ENCODE results near the gene TFAP2A.

The TFAP2A gene

GRCh38 chr6:10425975-10426780 lies 11.3 kb upstream of the TFAP2A start:
- no peak for DNase-seq

DNA sequence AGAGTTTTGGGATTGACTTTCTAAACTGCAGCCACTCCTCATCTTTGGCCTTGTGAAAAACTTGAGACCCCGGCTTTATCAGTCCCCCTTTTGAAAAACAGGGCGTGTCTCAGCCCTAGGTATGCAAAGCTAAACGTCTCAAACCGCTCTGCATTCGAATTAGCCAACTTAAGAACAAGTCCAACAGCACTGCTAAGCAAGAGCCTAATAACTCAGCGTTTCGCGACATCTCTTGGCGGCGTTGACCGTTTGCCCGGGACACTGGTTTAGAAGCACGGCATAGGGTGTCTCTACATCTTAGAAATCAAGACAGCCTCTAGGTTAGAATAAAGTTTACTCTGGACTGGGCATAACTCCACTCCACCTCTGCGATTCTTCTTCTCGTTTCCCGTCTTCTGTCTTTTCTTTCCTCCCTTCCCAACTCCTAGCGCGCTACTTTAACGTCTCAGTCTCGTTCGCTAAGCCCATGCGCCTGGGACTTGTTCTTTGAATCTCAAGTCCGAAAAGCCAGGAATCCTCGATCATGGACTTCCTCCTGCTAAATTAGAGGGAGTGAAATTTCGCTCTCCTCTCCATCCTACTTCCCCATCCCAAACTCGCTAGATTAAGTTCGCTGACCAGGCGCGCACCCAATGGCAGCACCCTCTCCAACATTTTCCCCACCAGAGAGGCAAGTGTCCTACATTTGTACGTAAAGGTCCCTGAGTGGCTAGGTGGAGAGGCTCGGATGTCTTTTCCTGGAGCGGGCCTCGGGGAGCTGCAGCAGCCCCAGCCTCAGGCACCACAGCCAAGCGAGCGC lies 10.5 kb upstream of the TFAP2A start:
- DNase-seq, result no peak

GRCh38 chr6:10424040-10424439 lies 9.2 kb upstream of the TFAP2A start:
- DNase-seq, result no peak

DNA sequence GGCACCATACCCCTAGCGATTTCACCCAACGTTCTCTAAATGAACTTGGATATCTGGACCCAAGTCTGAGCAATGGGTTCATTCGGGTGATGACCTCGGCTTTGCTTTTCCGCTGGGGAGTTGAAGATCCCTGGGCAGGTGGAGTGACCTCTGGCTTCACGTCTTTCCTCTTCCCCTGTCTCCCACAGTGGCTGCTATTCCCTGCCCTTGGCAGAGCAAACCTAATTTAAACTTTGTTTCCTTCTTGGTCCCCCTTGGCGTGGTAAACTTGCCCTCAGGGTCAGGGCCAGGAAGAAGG lies 7.8 kb upstream of the TFAP2A start:
- no peak for DNase-seq

- DNase-seq, result no peak
These were observed 7.3 kb upstream of the TFAP2A start for GRCh38 chr6:10421921-10422736.

- no peak for DNase-seq
These were observed 6.5 kb upstream of the TFAP2A start for GRCh38 chr6:10421158-10421920.

DNA sequence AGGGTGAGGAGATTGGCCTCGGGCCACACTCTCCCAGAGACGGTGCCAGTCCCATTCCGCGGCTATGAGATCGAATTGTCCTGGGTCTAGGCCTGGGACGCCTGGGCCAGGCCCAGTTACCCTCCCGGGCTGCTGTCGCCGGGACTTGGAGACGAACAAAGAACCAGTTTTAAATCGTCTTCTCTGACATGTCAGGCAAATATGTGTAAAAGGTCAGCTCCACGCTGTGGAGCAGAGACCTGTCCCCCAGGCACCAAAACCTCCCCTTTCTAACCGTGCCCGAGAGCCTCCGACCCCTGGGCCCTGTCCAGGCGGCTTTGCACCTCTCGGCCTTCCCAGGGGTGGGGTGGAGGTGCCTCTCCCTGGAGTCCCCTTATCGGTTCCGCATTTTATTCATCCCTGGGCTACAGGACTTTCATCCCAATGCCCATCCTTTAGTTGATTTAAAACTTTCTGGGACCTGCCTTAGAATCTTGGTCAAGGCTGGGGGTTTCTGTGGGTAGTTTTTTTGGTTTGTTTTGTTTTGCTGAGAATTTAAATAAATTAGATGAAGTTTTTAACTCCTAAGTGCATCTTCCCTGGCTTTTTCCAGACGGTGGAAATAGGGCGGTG lies 5.8 kb upstream of the TFAP2A start:
- no peak for DNase-seq

GRCh38 chr6:10419749-10420545 lies 5.1 kb upstream of the TFAP2A start:
- no peak for DNase-seq

DNA sequence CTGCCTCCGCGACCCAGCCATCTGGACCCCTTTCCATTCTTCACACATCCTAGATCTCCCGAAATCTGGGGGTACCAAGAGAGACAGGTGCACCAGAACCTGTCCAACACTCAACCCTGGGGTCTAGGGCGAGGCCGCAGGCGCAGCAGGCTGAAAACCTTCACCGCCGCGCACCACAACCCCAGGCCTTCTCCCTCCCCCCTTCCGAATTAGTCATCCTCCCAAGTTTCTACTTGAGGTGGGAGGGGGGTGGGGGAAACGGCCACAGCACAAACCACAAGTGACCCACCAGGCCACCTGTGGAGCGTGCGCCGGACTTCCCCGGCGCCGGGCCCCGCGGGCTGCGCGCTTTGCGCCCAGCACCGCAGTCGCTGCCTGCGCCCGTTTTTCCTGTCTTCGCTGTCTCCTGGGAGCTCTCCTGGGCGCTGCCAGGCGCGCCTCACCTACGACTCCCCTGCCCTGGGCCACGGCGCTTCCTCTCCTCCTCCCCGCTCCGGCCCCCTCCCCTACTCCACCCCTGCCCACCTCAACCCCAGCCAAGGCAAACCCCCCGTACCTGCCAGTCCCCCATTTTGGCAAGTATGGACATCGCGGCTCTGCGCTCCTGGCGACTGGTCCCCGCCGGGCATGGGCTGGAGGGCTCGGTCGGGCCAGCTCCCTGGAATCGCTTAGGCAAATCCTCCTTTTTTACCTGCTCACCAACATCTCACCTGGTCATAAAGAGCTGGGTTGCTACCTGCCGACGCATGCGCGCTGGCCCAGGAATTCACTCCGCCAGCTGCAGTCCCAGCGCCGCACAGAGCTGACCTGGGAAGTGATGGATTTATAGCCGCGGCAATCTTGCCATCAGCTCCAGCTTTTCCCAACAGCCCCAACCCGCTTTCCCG lies 4.2 kb upstream of the TFAP2A start:
- no peak for DNase-seq

DNA sequence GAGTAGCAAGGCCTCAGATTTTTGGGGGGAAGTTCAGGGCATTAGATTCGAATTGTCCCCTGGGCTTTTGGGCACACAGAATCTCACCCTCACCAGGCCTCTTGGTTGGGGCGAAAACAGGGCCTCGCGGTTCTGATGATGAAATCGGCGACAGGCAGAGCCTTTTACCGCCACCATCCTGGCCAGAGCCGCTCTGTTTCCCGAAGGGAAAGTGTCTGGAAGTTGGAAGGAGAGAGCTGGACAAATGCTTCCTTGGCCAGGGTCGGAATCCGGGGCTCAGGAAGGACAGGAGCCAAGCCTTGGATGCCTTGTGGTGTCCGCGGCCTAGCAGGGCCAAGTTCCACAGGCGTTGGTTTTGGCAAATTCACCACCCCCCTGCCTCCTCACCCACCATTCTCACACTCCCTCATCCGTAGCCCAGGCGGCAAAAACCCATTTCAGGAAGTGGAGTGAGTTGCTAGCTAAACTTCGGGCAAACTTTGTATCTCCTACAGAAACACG lies 3.5 kb upstream of the TFAP2A start:
- DNase-seq, result no peak

GRCh38 chr6:10417681-10418104 lies 2.8 kb upstream of the TFAP2A start:
- DNase-seq, result no peak

- DNase-seq, result no peak
These were observed 2.2 kb upstream of the TFAP2A start for GRCh38 chr6:10416863-10417641.

- DNase-seq, result no peak
These were observed 1.6 kb upstream of the TFAP2A start for GRCh38 chr6:10416516-10416862.

- no peak for DNase-seq
These were observed 975 bp upstream of the TFAP2A start for GRCh38 chr6:10415617-10416480.

DNA sequence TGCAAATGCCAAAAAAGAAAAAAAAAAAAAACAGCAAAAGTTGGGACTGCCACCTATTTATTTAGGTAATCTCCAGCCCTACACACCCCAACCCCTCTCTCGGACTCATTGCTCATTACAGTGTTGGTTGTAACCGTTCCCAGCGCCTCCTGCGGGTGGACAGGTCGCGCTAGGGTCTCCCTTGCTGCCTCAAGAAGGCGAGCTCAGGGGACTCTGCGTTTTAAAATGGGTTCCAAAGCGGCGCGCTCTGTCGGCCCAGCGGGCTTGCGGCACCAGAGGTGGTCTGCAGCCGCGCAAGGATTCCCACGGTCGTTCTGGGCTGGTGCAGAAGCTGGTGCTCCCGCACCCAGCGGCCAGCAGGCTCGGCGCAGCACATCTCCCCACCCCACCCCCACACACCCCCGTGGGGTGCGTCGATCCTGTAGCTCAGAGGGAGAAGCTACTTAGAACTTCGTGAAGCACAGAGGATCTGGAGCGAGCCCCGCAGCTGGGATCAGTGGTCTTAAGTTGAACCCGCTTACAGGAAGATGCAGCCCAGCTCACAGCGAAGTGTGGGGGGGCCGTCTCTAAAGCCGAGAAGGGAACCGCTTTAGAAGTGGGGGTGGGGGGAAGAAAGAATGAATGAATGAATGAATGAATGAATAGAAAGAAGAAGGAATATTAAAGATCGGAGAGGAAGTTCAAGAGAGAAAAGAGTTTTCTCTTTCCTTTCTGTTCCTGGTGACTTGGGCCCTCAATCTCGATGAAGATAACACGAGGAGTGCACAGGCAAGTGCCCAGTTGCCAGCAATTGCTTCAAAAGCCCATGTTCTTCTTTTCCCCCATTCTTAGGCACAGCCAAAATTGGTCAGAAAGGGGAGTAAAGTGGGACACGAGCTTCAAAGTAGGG lies 780 bp downstream of the TFAP2A start:
- DNase-seq, result no peak

GRCh38 chr6:10413262-10413849 lies 1.5 kb downstream of the TFAP2A start:
- DNase-seq, result no peak
